GM12891 (cell line): ENCODE data around the gene CUL1.

Experiments used
- PAX5 ChIP-seq: IDR thresholded peaks from 2 replicates; pipeline ENCODE4 v1.6.1; 2011; ENCODE audit warnings: low read length, moderate library complexity, mild to moderate bottlenecking; ENCODE audit not compliant: insufficient read depth, severe bottlenecking
- POLR2A ChIP-seq: IDR thresholded peaks from 2 replicates; pipeline ENCODE4 v1.6.1; 2011; ENCODE audit warnings: low read depth, low read length, control low read depth
- POLR2AphosphoS5 ChIP-seq: IDR thresholded peaks from 2 replicates; pipeline ENCODE4 v1.6.1; 2011; ENCODE audit warnings: low read depth, low read length, control low read depth
- POU2F2 ChIP-seq: IDR thresholded peaks from 2 replicates; pipeline ENCODE4 v1.6.1; 2011; ENCODE audit warnings: low read depth, mild to moderate bottlenecking, control low read depth, low read length, moderate library complexity
- SPI1 ChIP-seq: IDR thresholded peaks from 2 replicates; pipeline ENCODE4 v1.6.1; 2011; ENCODE audit warnings: low read depth, low read length, control low read depth
- TAF1 ChIP-seq: IDR thresholded peaks from 2 replicates; pipeline ENCODE4 v1.6.1; 2011; ENCODE audit warnings: low read depth, low read length, control low read depth

DNA sequence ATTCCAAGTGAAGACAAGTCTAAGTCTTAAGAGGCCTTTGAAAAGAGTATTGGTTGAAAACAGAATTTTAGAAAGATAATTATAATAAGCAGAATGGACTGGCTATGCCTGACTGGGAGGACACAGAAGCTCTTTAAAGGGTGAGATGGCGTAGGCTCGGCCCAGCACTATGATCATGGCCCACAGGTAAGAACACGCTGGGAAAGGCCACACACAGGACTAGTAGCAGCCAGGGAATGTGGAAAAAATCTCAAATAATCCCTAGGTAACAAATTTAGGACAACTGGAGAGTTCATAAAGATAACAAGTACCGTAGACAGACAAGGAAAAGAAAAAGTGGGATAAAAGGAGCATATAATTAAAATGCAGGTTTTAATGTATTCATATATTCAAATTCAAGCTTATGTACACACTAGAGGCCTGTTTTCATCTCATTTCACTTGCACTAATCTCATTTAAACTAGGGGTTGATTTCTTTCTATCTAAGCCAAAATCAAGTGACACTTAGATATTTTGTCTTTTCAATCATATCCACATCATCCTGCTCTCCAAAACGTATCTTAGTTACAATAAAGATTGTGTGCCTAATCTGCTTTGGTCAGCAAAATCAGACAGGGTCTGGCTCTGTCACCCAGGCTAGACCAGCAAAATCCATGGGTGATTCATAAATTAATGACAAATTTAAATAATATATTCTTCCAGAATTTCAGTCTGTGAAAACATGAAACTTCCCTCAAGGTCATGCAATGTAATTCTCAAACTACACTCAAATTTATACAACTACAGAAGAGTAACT is 132.4 kb downstream of the CUL1 start:
- no peak for TF ChIP-seq POLR2A
- TF ChIP-seq POLR2AphosphoS5: no peak
- no peak for TF ChIP-seq SPI1
- TF ChIP-seq TAF1: no peak
- no peak for TF ChIP-seq POU2F2
- TF ChIP-seq PAX5: no peak
